IMR-90 (cell line): ENCODE data around the gene SGSM2. TPM values are rescaled to one million over a fixed set of nuclear protein-coding genes. Genes with fewer than 3 reads are reported as not detected.
A peak's percentile ranks its signal among the peaks of the same experiment; 100 is the strongest.

Source experiments
- ATAC-seq: fragments of 200-7000 bp; cut with Tn5 transposase; 2 replicates; pipeline ENCODE4 v1.9.1; 2020; ENCODE audit warnings: low read depth, mild to moderate bottlenecking, moderate library complexity
- BruUV-seq: library from RNA; stranded (reverse); fragments of 400-500 nt; replicated peaks from 2 replicates; lab custom pipeline; 2021; lab: Mats Ljungman, UMichigan
- CTCF ChIA-PET: fragments of 300-600 bp; formaldehyde crosslinking; extraction: SDS; loops from one replicate; lab custom pipeline; 2021; ENCODE audit warnings: antibody characterized with exemption; lab: Yijun Ruan, JAX
- POLR2A ChIA-PET: fragments of 300-600 bp; sonication (Branson Sonifier 250); formaldehyde crosslinking; loops from one replicate; lab custom pipeline; 2022; ENCODE audit warnings: antibody characterized with exemption; ENCODE audit not compliant: unreplicated experiment; lab: Charles Lee
- DNase-seq: peaks from one replicate; pipeline ENCODE4 v3.0.0; 2013
- H2AFZ ChIP-seq: replicated peaks from 2 replicates; pipeline ENCODE3; 2013; ENCODE audit warnings: low read length, mild to moderate bottlenecking; ENCODE audit not compliant: poor library complexity
- H2AK5ac ChIP-seq: 2 replicates; pipeline ENCODE4 v1.6.1; 2013; ENCODE audit warnings: low read depth, low read length, inconsistent platforms
- H2AK9ac ChIP-seq: replicated peaks from 2 replicates; pipeline ENCODE3; 2013; ENCODE audit warnings: mild to moderate bottlenecking, low read depth, low read length, moderate library complexity; ENCODE audit not compliant: poor library complexity
- H2BK120ac ChIP-seq: 2 replicates; pipeline ENCODE4 v1.6.1; 2013; ENCODE audit warnings: low read depth, low read length, inconsistent platforms
- H2BK15ac ChIP-seq: 3 replicates; pipeline ENCODE4 v1.6.1; 2013; ENCODE audit warnings: low read depth, low read length, inconsistent platforms
- H2BK20ac ChIP-seq: 2 replicates; pipeline ENCODE4 v1.6.1; 2013; ENCODE audit warnings: low read depth, mild to moderate bottlenecking, inconsistent platforms, low read length, moderate library complexity
- H2BK5ac ChIP-seq: 2 replicates; pipeline ENCODE4 v1.6.1; 2013; ENCODE audit warnings: mild to moderate bottlenecking, low read depth, low read length, inconsistent platforms; ENCODE audit not compliant: poor library complexity, severe bottlenecking
- H3K14ac ChIP-seq: replicated peaks from 2 replicates; pipeline ENCODE4 v1.6.1; 2013; ENCODE audit warnings: low read depth, low read length, inconsistent platforms
- H3K18ac ChIP-seq: 2 replicates; pipeline ENCODE4 v1.6.1; 2013; ENCODE audit warnings: low read depth, low read length, control low read depth
- H3K23ac ChIP-seq: 2 replicates; pipeline ENCODE4 v1.6.1; 2013; ENCODE audit warnings: low read depth, low read length, inconsistent platforms
- H3K27ac ChIP-seq: 2 replicates; pipeline ENCODE4 v1.5.1; 2013; ENCODE audit warnings: mild to moderate bottlenecking, control low read depth, low read length; ENCODE audit not compliant: insufficient read depth
- H3K27me3 ChIP-seq: 2 replicates; pipeline ENCODE4 v1.6.1; 2013; ENCODE audit warnings: low read length; ENCODE audit not compliant: control insufficient read depth, insufficient read depth
- H3K36me3 ChIP-seq: 2 replicates; pipeline ENCODE4 v1.6.1; 2013; ENCODE audit warnings: low read length, mixed read lengths; ENCODE audit not compliant: control insufficient read depth, insufficient read depth
- H3K4ac ChIP-seq: 2 replicates; pipeline ENCODE4 v1.6.1; 2013; ENCODE audit warnings: low read depth, low read length, inconsistent platforms
- H3K4me1 ChIP-seq: 2 replicates; pipeline ENCODE4 v1.6.1; 2013; ENCODE audit warnings: low read length, mixed read lengths; ENCODE audit not compliant: control insufficient read depth, insufficient read depth
- H3K4me2 ChIP-seq: 2 replicates; pipeline ENCODE4 v1.6.1; 2013; ENCODE audit warnings: low read depth, mild to moderate bottlenecking, control low read depth, low read length, moderate library complexity
- H3K4me3 ChIP-seq: 2 replicates; pipeline ENCODE4 v1.5.1; 2013; ENCODE audit warnings: low read depth, mild to moderate bottlenecking, control low read depth, low read length, moderate library complexity; ENCODE audit not compliant: insufficient read depth
- H3K56ac ChIP-seq: 2 replicates; pipeline ENCODE4 v1.6.1; 2013; ENCODE audit warnings: low read length, inconsistent platforms; ENCODE audit not compliant: insufficient read depth; ENCODE audit errors: extremely low read depth
- H3K79me1 ChIP-seq, 2 experiments: 2 replicates each; pipeline ENCODE4 v1.6.1; 2013; ENCODE audit warnings: low read length in 2 of 2, inconsistent platforms in 1 of 2, low read depth in 1 of 2
- H3K9ac ChIP-seq: 2 replicates; pipeline ENCODE4 v1.6.1; 2013; ENCODE audit warnings: low read depth, low read length, control low read depth
- H3K9me1 ChIP-seq: 2 replicates; pipeline ENCODE4 v1.6.1; 2013; ENCODE audit warnings: low read length, inconsistent platforms; ENCODE audit not compliant: insufficient read depth
- H3K9me3 ChIP-seq: 2 replicates; pipeline ENCODE4 v1.6.1; 2013; ENCODE audit warnings: low read length; ENCODE audit not compliant: control insufficient read depth, insufficient read depth
- H4K20me1 ChIP-seq: 2 replicates; pipeline ENCODE4 v1.6.1; 2013; ENCODE audit warnings: low read length, inconsistent platforms; ENCODE audit not compliant: insufficient read depth
- H4K5ac ChIP-seq: 2 replicates; pipeline ENCODE4 v1.6.1; 2013; ENCODE audit warnings: mild to moderate bottlenecking, low read depth, low read length, control low read depth
- H4K8ac ChIP-seq, 2 experiments: 2 replicates each; pipeline ENCODE4 v1.6.1; 2013; ENCODE audit warnings: low read depth in 2 of 2, low read length in 2 of 2, control low read depth in 1 of 2, inconsistent platforms in 1 of 2
- H4K91ac ChIP-seq: 2 replicates; pipeline ENCODE4 v1.6.1; 2013; ENCODE audit warnings: low read depth, low read length, inconsistent platforms; ENCODE audit not compliant: insufficient read depth
- BHLHE40 ChIP-seq: fragments of 150-350 bp; IDR thresholded peaks from 2 replicates; pipeline ENCODE4 v1.6.1; 2016; ENCODE audit warnings: mild to moderate bottlenecking, low read depth, low read length
- CEBPB ChIP-seq: IDR thresholded peaks from 2 replicates; pipeline ENCODE4 v1.6.1; 2012; ENCODE audit warnings: low read depth, low read length, improper control_type of control experiment
- CHD1 ChIP-seq: IDR thresholded peaks from 2 replicates; pipeline ENCODE4 v1.6.1; 2012; ENCODE audit warnings: low read depth, low read length, improper control_type of control experiment
- CTCF ChIP-seq: conservative IDR thresholded peaks from 2 replicates; pipeline ENCODE4 v1.5.1; 2012; ENCODE audit warnings: mild to moderate bottlenecking, low read depth, low read length, improper control_type of control experiment
- ELK1 ChIP-seq: fragments of 150-350 bp; IDR thresholded peaks from 2 replicates; pipeline ENCODE4 v1.6.1; 2016; ENCODE audit warnings: low read depth, mild to moderate bottlenecking, low read length, moderate library complexity, borderline replicate concordance
- FOS ChIP-seq: fragments of 150-350 bp; IDR thresholded peaks from 2 replicates; pipeline ENCODE4 v1.6.1; 2016; ENCODE audit warnings: low read depth, low read length
- MAFK ChIP-seq: IDR thresholded peaks from 2 replicates; pipeline ENCODE4 v1.6.1; 2012; ENCODE audit warnings: low read depth, low read length, improper control_type of control experiment
- MAZ ChIP-seq: IDR thresholded peaks from 2 replicates; pipeline ENCODE4 v1.6.1; 2012; ENCODE audit warnings: low read depth, mild to moderate bottlenecking, low read length, improper control_type of control experiment, moderate library complexity, borderline replicate concordance
- MXI1 ChIP-seq: IDR thresholded peaks from 2 replicates; pipeline ENCODE4 v1.6.1; 2012; ENCODE audit warnings: low read depth, mild to moderate bottlenecking, low read length, moderate library complexity, borderline replicate concordance
- NFE2L2 ChIP-seq: fragments of 150-350 bp; IDR thresholded peaks from 2 replicates; pipeline ENCODE4 v1.6.1; 2016; ENCODE audit warnings: low read depth, mild to moderate bottlenecking, low read length
- POLR2A ChIP-seq: IDR thresholded peaks from 2 replicates; pipeline ENCODE4 v1.6.1; 2012; ENCODE audit warnings: mild to moderate bottlenecking, low read depth, low read length
- RAD21 ChIP-seq: IDR thresholded peaks from 2 replicates; pipeline ENCODE4 v1.6.1; 2012; ENCODE audit warnings: low read length, improper control_type of control experiment
- RCOR1 ChIP-seq: IDR thresholded peaks from 2 replicates; pipeline ENCODE4 v1.6.1; 2012; ENCODE audit warnings: mild to moderate bottlenecking, low read length, improper control_type of control experiment; ENCODE audit not compliant: insufficient replicate concordance
- RFX5 ChIP-seq: IDR thresholded peaks from 2 replicates; pipeline ENCODE4 v1.8.0; 2012; ENCODE audit warnings: low read depth, mild to moderate bottlenecking, low read length, moderate library complexity
- SMC3 ChIP-seq: fragments of 150-350 bp; IDR thresholded peaks from 2 replicates; pipeline ENCODE4 v1.6.1; 2016; ENCODE audit warnings: low read depth, mild to moderate bottlenecking, antibody characterized with exemption, low read length, moderate library complexity
- USF2 ChIP-seq: fragments of 150-350 bp; IDR thresholded peaks from 2 replicates; pipeline ENCODE4 v1.6.1; 2017; ENCODE audit warnings: mild to moderate bottlenecking, antibody characterized with exemption, low read length, low read depth
- WGBS, 2 experiments: methylation state at CpG; one replicate each; pipeline versions ENCODE4 v1.1.5 to v1.1.7; 2013; ENCODE audit warnings: missing lambda C conversion rate in 2 of 2; ENCODE audit not compliant: insufficient read length in 1 of 2; ENCODE audit errors: extremely low coverage in 2 of 2; 5-methylcytosine and 5-hydroxymethylcytosine counted together
- dilution Hi-C: fragments of 300-500 bp; cut with HindIII; formaldehyde crosslinking; loops from one replicate; pipeline ENCODE4 v1.14.3; 2018; ENCODE audit warnings: low sequenced_read_pairs; ENCODE audit not compliant: unreplicated experiment
- in situ Hi-C: fragments of 300-500 bp; cut with MboI; formaldehyde crosslinking; loops from 3 replicates; pipeline ENCODE4 v1.14.3; 2019; ENCODE audit warnings: low sequenced_read_pairs, inconsistent platforms, mixed read lengths
- intact Hi-C: fragments of 100-400 bp; cut with micrococcal nuclease; formaldehyde crosslinking; loops from 2 replicates; pipeline ENCODE4 v1.10.0; 2022
- polyA plus RNA-seq, 3 experiments: library from polyadenylated mRNA; depleted of rRNA; stranded (reverse); fragments of >200 nt; gene quantifications; 2 replicates each; pipeline ENCODE4 v1.2.3, GENCODE V29; 2012; ENCODE audit warnings: low replicate concordance in 1 of 3
- total RNA-seq: library from RNA; depleted of rRNA; stranded (reverse); fragments of >200 nt; gene quantifications from 2 replicates; pipeline ENCODE4 v1.2.3, GENCODE V29; 2012

SGSM2 gene
- total and polyA plus RNA-seq, 2 of the 4 experiments (the other 2 are of a cell fraction) = 13.6 to 81.2 TPM

GRCh38 chr17:2403044-2403443 lies 65.7 kb downstream of the SGSM2 start:
- H3K27ac ChIP-seq = peak overlapping the region; percentile 3; the same call in 1 of the 2 replicates

More at GRCh38 chr17:2403044-2403443, 65.7 kb downstream of the SGSM2 start:
- no peak overlapping the region; a peak in 1 of 4 replicates for H4K8ac ChIP-seq
- H3K4ac ChIP-seq = peak overlapping the region; percentile 78
- H3K9me3 ChIP-seq = no peaks in the 10 kb centered on the region
- H3K79me1 ChIP-seq = peaks cover 12 to 49% of the 10 kb centered on the region in 2 experiments; a peak in 3 of 4 replicates
- H3K36me3 ChIP-seq = no peaks in the 10 kb centered on the region
- DNase-seq = no peak
- peak overlapping the region; percentile 13; the same call in 1 of the 2 replicates for H4K91ac ChIP-seq
- TF ChIP-seq SMC3 = no peak
- no peak for TF ChIP-seq CEBPB
- TF ChIP-seq BHLHE40 = no peak
- TF ChIP-seq POLR2A = no peak
- no peak for TF ChIP-seq MXI1
- TF ChIP-seq ELK1 = no peak
- no peak for TF ChIP-seq MAZ
- TF ChIP-seq RCOR1 = no peak
- TF ChIP-seq NFE2L2 = no peak
- TF ChIP-seq CHD1 = no peak
- TF ChIP-seq MAFK = no peak
- TF ChIP-seq FOS = no peak
- TF ChIP-seq CTCF = no peak
- TF ChIP-seq RFX5 = no peak
- TF ChIP-seq USF2 = no peak
- no peak for TF ChIP-seq RAD21
- 0 out of 2 replicates have a peak overlapping the region, but pooled peaks have one; percentile 35 for H2BK20ac ChIP-seq
- peak overlapping the region; percentile 13; the same call in 1 of the 3 replicates for H2BK15ac ChIP-seq
- H3K23ac ChIP-seq = peak overlapping the region; percentile 33; the same call in 1 of the 2 replicates
- peak overlapping the region; percentile 26; the same call in 1 of the 2 replicates for H2AK5ac ChIP-seq
- no peak overlapping the region for H2AK9ac ChIP-seq
- dilution Hi-C loops = no loop called here
- intact Hi-C loops = no loop called here
- BruUV-seq = no TSS peak
- peaks cover 40% of the 10 kb centered on the region for H3K4me1 ChIP-seq
- H3K18ac ChIP-seq = no peak overlapping the region
- H2AFZ ChIP-seq = no peak overlapping the region
- no peak overlapping the region for H3K4me3 ChIP-seq
- no peak overlapping the region for H4K5ac ChIP-seq
- H3K4me2 ChIP-seq = no peak overlapping the region
- ChIA-PET POLR2A (interaction anchor here (0.5 to 0.6 kb wide), 2 partner anchors 9 to 71 kb away, joined by 4 to 9 read pairs; no protein-coding TSS in a partner anchor), CTCF (no interaction called here)
- no peak for ATAC-seq
- in situ Hi-C loops = no loop called here
- no peak overlapping the region for H3K56ac ChIP-seq
- H3K9ac ChIP-seq = no peak overlapping the region
- peaks cover 36% of the 10 kb centered on the region for H3K9me1 ChIP-seq
- H2BK120ac ChIP-seq = peak overlapping the region; percentile 35
- no CpG with 5 or more reads among the region's 4 CpGs for WGBS, 2 experiments
- H3K27me3 ChIP-seq = no peaks in the 10 kb centered on the region
- H3K14ac ChIP-seq = peak overlapping the region; percentile 14; the same call in 1 of the 2 replicates
- H2BK5ac ChIP-seq = no peak overlapping the region
- H4K20me1 ChIP-seq = peaks cover 13% of the 10 kb centered on the region; the same call in 1 of the 2 replicates
